ENCODE results near the gene CLASRP. TPM values are rescaled to one million over a fixed set of nuclear protein-coding genes. Genes with fewer than 3 reads are reported as not detected.

Gene CLASRP
- polyA plus RNA-seq (2012; ENCODE audit: insufficient read length, low read depth): 94.8 TPM

GRCh38 chr19:45038931-45039893, at the start of gene CLASRP:
Gene CLASRP, plus strand, starts transcription at chr19:45039045. Its CDS starts 1,168 bp downstream, at chr19:45040213.
- TF ChIP-seq TAF1 (IDR thresholded peaks at IDR 0.05; ENCODE audit: borderline replicate concordance, insufficient read depth, low read length) (peak; percentile 95; the same call in 1 of the 2 replicates), FOXP2 (optimal IDR thresholded peaks at IDR 0.05; ENCODE audit: borderline replicate concordance, extremely low read depth, extremely low read length, insufficient read depth) (peak; percentile 67), SIN3A (IDR thresholded peaks at IDR 0.05; ENCODE audit: borderline replicate concordance, insufficient read depth, low read length) (0 out of 2 replicates have a peak, but pooled peaks have one; percentile 88), POLR2AphosphoS5 (IDR thresholded peaks at IDR 0.05; ENCODE audit: low read depth, low read length) (peak; percentile 97), REST (IDR thresholded peaks at IDR 0.05; ENCODE audit: insufficient read depth in 1 of 2, low read depth in 2 of 2, low read length in 2 of 2) (peak in 1 of 2 experiments; percentile 55; a peak in 1 of 4 replicates)

- TF ChIP-seq TAF1 (IDR thresholded peaks at IDR 0.05; ENCODE audit: borderline replicate concordance, insufficient read depth, low read length): no peak
- TF ChIP-seq FOXP2 (optimal IDR thresholded peaks at IDR 0.05; ENCODE audit: borderline replicate concordance, extremely low read depth, extremely low read length, insufficient read depth): no peak
- TF ChIP-seq SIN3A (IDR thresholded peaks at IDR 0.05; ENCODE audit: borderline replicate concordance, insufficient read depth, low read length): no peak
- no peak for TF ChIP-seq REST (IDR thresholded peaks at IDR 0.05; ENCODE audit: insufficient read depth in 1 of 2, low read depth in 2 of 2, low read length in 2 of 2)
- no peak for TF ChIP-seq POLR2AphosphoS5 (IDR thresholded peaks at IDR 0.05; ENCODE audit: low read depth, low read length)
Observed at GRCh38 chr19:44990459-44990858, 48.4 kb upstream of the CLASRP start.

- no peak for TF ChIP-seq REST (IDR thresholded peaks at IDR 0.05; ENCODE audit: insufficient read depth in 1 of 2, low read depth in 2 of 2, low read length in 2 of 2)
- TF ChIP-seq FOXP2 (optimal IDR thresholded peaks at IDR 0.05; ENCODE audit: borderline replicate concordance, extremely low read depth, extremely low read length, insufficient read depth): no peak
- TF ChIP-seq SIN3A (IDR thresholded peaks at IDR 0.05; ENCODE audit: borderline replicate concordance, insufficient read depth, low read length): no peak
- TF ChIP-seq TAF1 (IDR thresholded peaks at IDR 0.05; ENCODE audit: borderline replicate concordance, insufficient read depth, low read length): no peak
- no peak for TF ChIP-seq POLR2AphosphoS5 (IDR thresholded peaks at IDR 0.05; ENCODE audit: low read depth, low read length)
Observed at GRCh38 chr19:44990966-44991365, 47.9 kb upstream of the CLASRP start.

- TF ChIP-seq REST (IDR thresholded peaks at IDR 0.05; ENCODE audit: insufficient read depth in 1 of 2, low read depth in 2 of 2, low read length in 2 of 2) (no peak), FOXP2 (optimal IDR thresholded peaks at IDR 0.05; ENCODE audit: borderline replicate concordance, extremely low read depth, extremely low read length, insufficient read depth) (no peak), SIN3A (IDR thresholded peaks at IDR 0.05; ENCODE audit: borderline replicate concordance, insufficient read depth, low read length) (no peak), POLR2AphosphoS5 (IDR thresholded peaks at IDR 0.05; ENCODE audit: low read depth, low read length) (no peak), TAF1 (IDR thresholded peaks at IDR 0.05; ENCODE audit: borderline replicate concordance, insufficient read depth, low read length) (no peak)
Observed at GRCh38 chr19:44992336-44993163, 46.3 kb upstream of the CLASRP start.
